Eye (tissue), 1 donor: Measurements from ENCODE around the gene MSX1.
"Not testable (repeated sequence)": the region's sequence is repeated elsewhere in the genome, so short reads cannot be mapped to it uniquely, and the experiment has no call there.

Source experiments
- DNase-seq: peaks from one replicate; pipeline ENCODE4 v3.0.0-alpha.2; 2015

The MSX1 gene

GRCh38 chr4:4859325-4859798 is at the start of gene MSX1:
MSX1 (plus strand) TSS chr4:4859665; CDS start chr4:4859900, 235 bp downstream.
- DNase-seq: peak; percentile 91

GRCh38 chr4:4810092-4810774 is 49.2 kb upstream of the MSX1 start:
- no peak for DNase-seq

- no peak for DNase-seq
Measured at GRCh38 chr4:4810778-4811177, 48.7 kb upstream of the MSX1 start.

GRCh38 chr4:4812145-4812794 is 47.2 kb upstream of the MSX1 start:
- DNase-seq: no peak

GRCh38 chr4:4818415-4819212 is 40.9 kb upstream of the MSX1 start:
- peak; percentile 87 for DNase-seq

GRCh38 chr4:4819213-4819606 is 40.3 kb upstream of the MSX1 start:
- DNase-seq: no peak

GRCh38 chr4:4820261-4820660 is 39.2 kb upstream of the MSX1 start:
- peak; percentile 94 for DNase-seq

GRCh38 chr4:4820739-4821138 is 38.7 kb upstream of the MSX1 start:
- no peak for DNase-seq

- no peak for DNase-seq
Measured at GRCh38 chr4:4821577-4821976, 37.9 kb upstream of the MSX1 start.

- not testable (repeated sequence) for DNase-seq
Measured at GRCh38 chr4:4822286-4822685, 37.2 kb upstream of the MSX1 start.

- DNase-seq: no peak
Measured at GRCh38 chr4:4823621-4824162, 35.8 kb upstream of the MSX1 start.

GRCh38 chr4:4824232-4824631 is 35.2 kb upstream of the MSX1 start:
- DNase-seq: no peak

GRCh38 chr4:4825431-4825830 is 34.0 kb upstream of the MSX1 start:
- no peak for DNase-seq

GRCh38 chr4:4829837-4830236 is 29.6 kb upstream of the MSX1 start:
- DNase-seq: no peak

GRCh38 chr4:4831266-4831665 is 28.2 kb upstream of the MSX1 start:
- DNase-seq: no peak

- DNase-seq: no peak
Measured at GRCh38 chr4:4831825-4832224, 27.6 kb upstream of the MSX1 start.

- DNase-seq: no peak
Measured at GRCh38 chr4:4836044-4836443, 23.4 kb upstream of the MSX1 start.

- no peak for DNase-seq
Measured at GRCh38 chr4:4837316-4837715, 22.1 kb upstream of the MSX1 start.

GRCh38 chr4:4838051-4838935 is 21.2 kb upstream of the MSX1 start:
- DNase-seq: peak; percentile 50

GRCh38 chr4:4838936-4839810 is 20.3 kb upstream of the MSX1 start:
- no peak for DNase-seq

- DNase-seq: no peak
Measured at GRCh38 chr4:4840351-4840750, 19.1 kb upstream of the MSX1 start.
